IPS-NIHi7 (cell line): ENCODE results near the gene AXDND1.

ENCODE experiments used
- DNase-seq: peaks from one replicate; pipeline ENCODE4 v3.0.0; 2012; ENCODE audit warnings: mixed read lengths; ENCODE audit errors: extremely low spot score

The AXDND1 gene

GRCh38 chr1:179575497-179576314 lies 209.9 kb downstream of the AXDND1 start, which contains the start of gene NPHS2:
TSS of gene NPHS2 (minus strand) at chr1:179575948. CDS start at chr1:179575864, 84 bp downstream.
- DNase-seq, result peak; percentile 49

- no peak for DNase-seq
Observed at GRCh38 chr1:179576509-179576908, 210.7 kb downstream of the AXDND1 start.

DNA sequence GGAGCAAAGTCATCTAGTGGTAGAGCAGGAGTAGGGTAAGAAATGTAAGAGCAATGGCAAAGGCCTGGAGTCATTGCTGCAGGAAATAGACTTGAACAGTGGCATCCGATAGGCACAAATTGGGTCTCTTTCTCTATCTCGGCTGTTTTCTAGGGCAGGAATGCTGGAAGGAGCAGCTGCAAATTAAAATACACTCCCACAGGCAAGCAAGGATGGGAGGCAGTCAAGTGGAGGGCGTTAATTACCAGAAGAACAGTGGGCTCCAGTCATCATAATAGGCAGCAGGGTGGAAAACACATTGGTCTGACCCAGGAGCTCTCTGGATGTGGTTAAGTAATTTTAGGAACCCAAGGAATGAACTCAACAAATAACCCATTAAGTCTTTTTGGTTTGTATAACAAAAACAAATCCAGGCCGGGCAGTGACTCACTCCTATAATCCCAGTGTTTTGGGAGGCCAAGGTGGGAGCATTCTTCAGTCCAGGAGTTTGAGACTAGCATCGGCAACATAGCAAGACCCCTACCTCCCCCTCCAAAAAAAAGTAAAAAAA lies 218.1 kb downstream of the AXDND1 start:
- DNase-seq, result no peak

DNA sequence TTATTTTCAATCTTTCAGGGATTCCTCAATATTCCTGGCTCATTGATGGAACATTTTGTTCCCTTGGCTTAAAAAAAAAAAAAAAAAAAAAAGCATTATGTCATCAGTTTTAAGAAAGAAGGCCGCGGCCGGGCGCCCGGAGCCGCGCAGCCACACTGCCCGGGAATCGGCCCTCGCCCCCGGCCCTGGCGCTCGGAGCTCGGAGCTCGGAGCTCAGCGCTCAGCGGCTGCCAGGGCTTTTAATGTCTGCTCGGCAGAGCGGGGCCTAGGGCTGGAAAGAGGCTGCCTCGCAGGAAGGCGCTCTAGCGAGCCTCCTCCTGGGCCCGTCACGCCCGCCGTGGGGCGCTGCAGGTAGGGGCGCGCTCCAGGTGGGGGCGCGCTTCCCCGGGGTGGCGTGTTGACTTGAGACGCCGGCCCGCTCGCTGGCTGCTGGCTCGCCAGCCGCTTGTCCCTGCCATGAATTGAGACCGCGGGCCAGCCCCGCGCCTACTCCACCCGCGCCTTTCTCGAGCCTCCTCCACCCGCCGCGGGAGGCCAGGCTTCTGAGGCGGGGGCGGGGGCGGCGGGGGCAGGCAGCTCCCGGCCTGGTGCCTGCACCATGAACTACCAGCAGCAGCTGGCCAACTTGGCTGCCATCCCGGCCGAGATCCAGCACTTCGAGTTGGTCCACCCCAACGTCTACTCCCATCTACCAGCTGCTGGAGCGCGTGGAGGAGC lies 220.5 kb downstream of the AXDND1 start:
- peak; percentile 77 for DNase-seq

DNA sequence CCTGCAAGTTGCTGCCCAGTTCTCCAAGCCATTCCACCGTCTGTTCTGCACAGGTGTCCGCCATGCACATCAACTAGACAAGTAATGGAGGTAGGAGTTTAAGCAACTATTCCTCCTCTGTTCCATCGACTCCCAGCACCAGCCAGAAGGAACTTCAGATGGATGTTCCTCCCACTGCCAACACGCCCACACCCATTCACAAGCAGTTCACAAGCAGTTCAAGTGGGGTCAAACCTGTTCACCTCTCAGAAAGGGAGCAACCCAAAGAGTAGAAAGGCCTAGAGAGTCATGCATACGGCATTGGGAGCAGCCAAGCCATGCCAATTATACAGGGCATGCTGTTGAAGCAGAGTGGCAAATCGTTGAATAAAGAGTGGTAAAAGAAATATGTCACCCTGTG lies 221.6 kb downstream of the AXDND1 start:
- DNase-seq, result no peak

- DNase-seq, result no peak
Observed at GRCh38 chr1:179588425-179589024, 222.8 kb downstream of the AXDND1 start.

DNA sequence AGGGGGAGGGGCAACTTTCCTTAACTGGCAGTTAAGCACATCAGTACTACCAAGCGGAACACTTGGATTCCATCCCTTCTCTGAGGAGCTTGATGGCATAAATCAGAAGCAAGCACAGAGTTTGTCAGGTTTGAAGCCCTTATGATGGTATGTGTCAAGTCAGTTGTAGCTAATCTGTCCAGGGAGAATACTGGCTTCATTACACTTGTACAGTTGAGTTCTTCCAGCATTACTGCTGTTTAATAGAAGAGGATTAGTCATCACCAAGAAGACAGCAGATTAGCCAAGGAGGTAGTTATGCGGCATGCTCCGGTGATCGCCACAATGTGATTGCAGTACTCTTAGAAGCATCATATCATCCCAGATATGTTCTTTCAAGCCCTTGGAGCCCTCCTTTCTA lies 223.7 kb downstream of the AXDND1 start:
- DNase-seq, result no peak

DNA sequence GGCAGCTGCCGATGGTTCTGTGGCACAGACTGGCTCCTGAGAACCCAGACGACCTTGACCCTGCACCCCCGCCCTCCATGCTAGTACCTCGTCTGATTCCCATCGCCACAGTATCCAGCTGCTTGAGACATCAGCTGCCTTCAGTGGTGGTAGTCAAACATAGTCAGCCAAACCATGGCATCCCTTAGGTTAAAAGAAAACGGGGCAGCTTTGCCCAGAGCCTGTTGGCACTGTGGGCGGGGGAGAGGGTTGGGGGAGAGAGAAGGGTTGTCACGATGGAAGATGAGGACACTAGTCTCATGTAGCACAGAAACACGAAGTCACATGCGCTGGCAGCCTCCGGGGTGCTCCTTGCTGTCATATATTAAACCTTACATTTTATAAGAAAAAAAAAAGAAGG lies 224.9 kb downstream of the AXDND1 start:
- no peak for DNase-seq

DNA sequence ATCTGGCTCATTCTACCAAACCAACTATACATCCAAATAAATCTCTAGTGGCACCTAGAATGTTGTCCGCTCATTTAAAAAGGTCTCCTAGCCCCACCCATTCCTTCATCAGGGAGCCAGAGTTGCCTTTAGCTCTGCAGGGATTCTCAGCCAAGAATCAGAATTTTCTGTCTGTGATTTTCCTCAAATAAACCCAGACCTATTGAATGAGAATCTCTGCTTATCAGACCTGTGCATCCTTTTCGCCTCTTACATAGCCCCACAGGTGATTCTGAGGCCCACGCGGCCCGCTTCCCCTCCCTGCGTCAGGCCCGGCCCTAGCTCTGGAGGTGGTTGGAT lies 225.5 kb downstream of the AXDND1 start:
- DNase-seq, result no peak

GRCh38 chr1:179591592-179592580 lies 226.1 kb downstream of the AXDND1 start, which contains the start of gene TDRD5:
TSS of gene TDRD5 (plus strand) at chr1:179591832. CDS start at chr1:179592616, 784 bp downstream.
- peak; percentile 69 for DNase-seq

- DNase-seq, result no peak
Observed at GRCh38 chr1:179598631-179599030, 232.9 kb downstream of the AXDND1 start.

DNA sequence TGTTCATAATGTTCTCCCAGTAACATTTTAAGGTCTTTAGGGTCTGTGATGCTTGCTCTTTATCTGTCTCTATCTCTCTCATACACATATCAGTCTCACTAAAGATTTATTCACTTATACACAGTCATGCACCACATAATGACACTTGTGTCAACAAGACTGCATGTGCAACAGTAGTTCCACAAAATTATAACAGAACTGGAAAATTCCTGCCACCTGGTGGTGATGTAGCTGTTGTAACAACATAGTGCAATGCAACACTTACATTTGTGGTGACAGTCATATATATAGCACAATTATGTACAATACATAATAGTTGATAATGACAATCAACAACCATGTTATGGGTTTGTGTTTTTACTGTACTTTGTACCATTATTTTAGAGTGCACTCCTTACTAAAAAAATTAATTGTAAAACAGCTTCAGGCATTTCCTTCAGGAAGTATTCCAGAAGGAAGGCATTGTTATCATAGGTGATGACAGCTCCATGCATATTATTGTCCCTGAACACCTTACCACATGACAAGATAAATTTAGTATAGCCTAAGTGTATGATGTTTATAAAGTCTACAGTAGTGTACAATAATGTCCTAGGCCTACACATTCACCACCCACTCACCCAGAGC lies 234.0 kb downstream of the AXDND1 start:
- DNase-seq, result no peak

DNA sequence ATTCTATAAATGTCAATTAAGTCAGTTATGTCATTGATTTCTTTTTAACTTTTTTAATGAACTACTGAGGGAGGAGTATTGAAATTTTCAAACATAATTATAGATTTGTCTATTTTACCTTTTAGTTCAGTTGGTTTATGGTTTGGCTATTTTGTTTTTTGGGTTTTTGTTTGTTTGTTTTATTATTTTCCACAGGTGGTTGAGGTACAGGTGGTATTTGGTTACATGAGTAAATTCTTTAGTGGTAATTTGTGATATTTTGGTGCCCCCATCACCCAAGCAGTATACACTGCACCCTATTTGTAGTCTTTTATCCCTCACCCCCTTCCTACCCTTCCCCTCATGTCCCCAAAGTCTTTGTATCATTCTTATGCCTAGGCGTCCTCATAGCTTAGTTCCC lies 235.3 kb downstream of the AXDND1 start:
- DNase-seq, result no peak
